NB4 (cell line): ENCODE data around the gene SKOR1.

Experiments
- CTCF ChIP-seq: IDR thresholded peaks from one replicate; pipeline ENCODE4 v1.5.1; 2012; ENCODE audit warnings: low read depth, low read length
- MAX ChIP-seq: IDR thresholded peaks from 2 replicates; pipeline ENCODE4 v1.6.1; 2011; ENCODE audit warnings: low read depth, low read length
- MYC ChIP-seq: IDR thresholded peaks from 2 replicates; pipeline ENCODE4 v1.6.1; 2011; ENCODE audit warnings: low read depth, low read length
- POLR2A ChIP-seq: IDR thresholded peaks from 2 replicates; pipeline ENCODE4 v1.6.1; 2011; ENCODE audit warnings: mild to moderate bottlenecking; ENCODE audit not compliant: insufficient read length; ENCODE audit errors: extremely low read depth

- TF ChIP-seq CTCF = peak; percentile 77
- no peak for TF ChIP-seq POLR2A
- peak; percentile 81 for TF ChIP-seq MAX
- peak; percentile 85 for TF ChIP-seq MYC
These were observed 38.2 kb downstream of the SKOR1 start for GRCh38 chr15:67863442-67863987.
